ENCODE measurements around the gene TXLNA.

The TXLNA gene

GRCh38 chr1:32186077-32186476 is 6.6 kb downstream of the TXLNA start:
- no peak for DNase-seq

- no peak for DNase-seq
These were observed 7.0 kb downstream of the TXLNA start for GRCh38 chr1:32186491-32186890.

GRCh38 chr1:32187850-32188249 is 8.4 kb downstream of the TXLNA start:
- no peak for DNase-seq

GRCh38 chr1:32192220-32192948 is 12.9 kb downstream of the TXLNA start:
- DNase-seq = no peak

GRCh38 chr1:32194984-32195383 is 15.5 kb downstream of the TXLNA start:
- DNase-seq = no peak

- no peak for DNase-seq
These were observed 16.1 kb downstream of the TXLNA start for GRCh38 chr1:32195531-32195930.

- DNase-seq = no peak
These were observed 16.7 kb downstream of the TXLNA start for GRCh38 chr1:32195972-32196823.

- DNase-seq = no peak
These were observed 17.6 kb downstream of the TXLNA start for GRCh38 chr1:32197074-32197473.

- DNase-seq = peak; percentile 63
These were observed 18.4 kb downstream of the TXLNA start for GRCh38 chr1:32197837-32198236.

- no peak for DNase-seq
These were observed 19.0 kb downstream of the TXLNA start for GRCh38 chr1:32198237-32199042.

GRCh38 chr1:32199043-32199716 is 19.7 kb downstream of the TXLNA start:
- DNase-seq = peak; percentile 37

- DNase-seq = no peak
These were observed 20.2 kb downstream of the TXLNA start for GRCh38 chr1:32199717-32200072.

- peak; percentile 96 for DNase-seq
These were observed 20.9 kb downstream of the TXLNA start, which contains the start of gene CCDC28B for GRCh38 chr1:32200226-32201010. Gene CCDC28B (plus strand): TSS chr1:32200595. CDS start chr1:32201936, 1,341 bp downstream.

GRCh38 chr1:32201011-32201855 is 21.8 kb downstream of the TXLNA start:
- DNase-seq = peak; percentile 77

GRCh38 chr1:32204943-32205361 is 25.5 kb downstream of the TXLNA start:
- no peak for DNase-seq

- peak; percentile 96 for DNase-seq
These were observed 26.2 kb downstream of the TXLNA start, which contains the start of gene IQCC for GRCh38 chr1:32205401-32206370. Gene IQCC (plus strand): TSS chr1:32205671. CDS start chr1:32205682, 11 bp downstream.

- DNase-seq = no peak
These were observed 29.0 kb downstream of the TXLNA start for GRCh38 chr1:32208469-32208868.

GRCh38 chr1:32208891-32209328 is 29.4 kb downstream of the TXLNA start, which contains the start of gene DCDC2B:
Gene DCDC2B (plus strand): TSS chr1:32209089. CDS start chr1:32209094, 5 bp downstream.
- peak; percentile 62 for DNase-seq
